ENCODE data around the gene PLXDC1. TPM values are rescaled to one million over a fixed set of nuclear protein-coding genes. Genes with fewer than 3 reads are reported as not detected.
A peak's percentile ranks its signal among the peaks of the same experiment; 100 is the strongest.

The PLXDC1 gene
- total RNA-seq, 1 experiment from 2014 or later = 2.0 TPM

DNA sequence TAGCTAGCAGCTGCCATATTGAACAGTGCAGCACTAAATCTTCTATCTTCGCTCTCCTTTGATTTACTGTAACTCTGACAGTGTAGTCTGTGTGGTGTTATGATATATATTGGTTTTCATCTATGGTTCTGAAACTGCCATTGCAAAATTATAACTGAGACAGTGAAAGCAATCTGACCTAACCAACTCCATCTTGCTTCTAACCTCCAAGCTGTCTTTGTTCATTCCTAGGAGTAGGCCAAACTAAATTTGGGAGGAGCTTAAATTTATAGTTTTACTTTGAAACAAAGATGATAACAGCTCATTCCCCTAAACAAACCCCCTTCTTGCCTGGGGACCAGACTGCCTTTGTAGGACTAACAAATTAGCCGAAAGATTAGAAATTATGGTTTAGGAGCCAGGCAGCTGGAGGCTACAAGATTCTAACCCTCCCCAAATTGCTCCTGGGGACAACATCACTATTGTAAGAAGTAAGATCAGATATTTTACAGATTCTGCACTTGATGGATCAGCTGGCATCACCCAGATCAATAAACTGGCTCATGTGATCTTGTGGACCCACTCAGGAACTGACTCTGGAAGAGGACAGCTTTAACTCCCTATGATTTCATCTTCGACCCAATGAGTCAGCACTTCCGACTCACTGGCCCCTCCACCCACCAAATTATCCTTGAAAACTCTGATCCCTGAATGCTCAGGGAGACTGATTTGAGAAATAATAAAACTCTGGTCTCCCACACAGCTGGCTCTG lies 137.2 kb downstream of the PLXDC1 start:
- H2AK5ac ChIP-seq (ENCODE audit: insufficient read length, low read length) = no peak overlapping the region
- no peak overlapping the region for H2BK20ac ChIP-seq (ENCODE audit: low read depth, low read length, poor library complexity, severe bottlenecking)
- no peak overlapping the region for H3K14ac ChIP-seq (ENCODE audit: insufficient read depth, low read length)
- no peaks in the 10 kb centered on the region for H3K36me3 Mint-ChIP-seq (ENCODE audit: insufficient read depth in 1 of 3, low read depth in 3 of 3)
- no peak overlapping the region for H4K8ac ChIP-seq (replicated peaks; ENCODE audit: insufficient read length, low read depth, low read length)
- no peak overlapping the region for H3K27ac ChIP-seq (ENCODE audit: insufficient read length, low read depth, low read length)
- no peak overlapping the region for H4K5ac ChIP-seq (ENCODE audit: insufficient read length, low read depth, low read length)
- no peaks in the 10 kb centered on the region for H3K9me3 ChIP-seq (ENCODE audit: control insufficient read depth, low read depth, low read length)
- no peak overlapping the region for H2BK15ac ChIP-seq (ENCODE audit: low read depth, low read length)
- DNase-seq = no peak
- H3K79me1 ChIP-seq (ENCODE audit: insufficient read depth, low read depth, low read length, poor library complexity, severe bottlenecking) = no peaks in the 10 kb centered on the region
- no peak overlapping the region for H2BK12ac ChIP-seq (ENCODE audit: insufficient read length, low read depth, low read length)
- no peak overlapping the region for H3K4me3 Mint-ChIP-seq
- H3K4me2 ChIP-seq (ENCODE audit: insufficient read depth, insufficient read length, low read length) = no peak overlapping the region
- no peaks in the 10 kb centered on the region for H4K20me1 ChIP-seq (ENCODE audit: control insufficient read depth, insufficient read depth, insufficient read length)
- H3K56ac ChIP-seq (ENCODE audit: insufficient read length, low read depth, low read length) = no peak overlapping the region
- no peaks in the 10 kb centered on the region; the same call in 1 of the 2 replicates for H3K4me1 ChIP-seq (ENCODE audit: insufficient read depth, low read length)
- H3K79me2 ChIP-seq (ENCODE audit: insufficient read depth, low read length) = no peaks in the 10 kb centered on the region
- no peak overlapping the region for H3K4ac ChIP-seq (ENCODE audit: low read depth, low read length)
- H3K27ac Mint-ChIP-seq = peak overlapping the region in 2 of 3 experiments; percentile 7 to 27; a peak in 3 of 7 replicates
- no peak overlapping the region for H2AFZ ChIP-seq (ENCODE audit: low read length)
- WGBS (ENCODE audit: extremely low coverage, insufficient read length, low lambda C conversion rate) = no CpG with 5 or more reads among the region's 4 CpGs
- no peak overlapping the region for H3K9ac ChIP-seq (ENCODE audit: extremely low read depth, insufficient read length, low read length)
- no peak overlapping the region for H3K18ac ChIP-seq (ENCODE audit: insufficient read length, low read depth, low read length)
- H2BK120ac ChIP-seq (ENCODE audit: low read depth, low read length, poor library complexity, severe bottlenecking) = no peak overlapping the region
- no peaks in the 10 kb centered on the region for H3K9me3 Mint-ChIP-seq
- H3K27me3 ChIP-seq (ENCODE audit: insufficient read depth, low read length) = no peaks in the 10 kb centered on the region
- no peak overlapping the region for H4K91ac ChIP-seq (ENCODE audit: insufficient read length, low read depth, low read length)
- no peak overlapping the region for H3T11ph ChIP-seq (ENCODE audit: low read length)
- no peaks in the 10 kb centered on the region for H3K23me2 ChIP-seq (ENCODE audit: insufficient read length, low read depth, low read length, poor library complexity, severe bottlenecking)
- H2BK5ac ChIP-seq (ENCODE audit: insufficient read length, low read length) = no peak overlapping the region
- H3K23ac ChIP-seq (ENCODE audit: insufficient read length, low read depth, low read length) = no peak overlapping the region
- TF ChIP-seq, protein P1, sequence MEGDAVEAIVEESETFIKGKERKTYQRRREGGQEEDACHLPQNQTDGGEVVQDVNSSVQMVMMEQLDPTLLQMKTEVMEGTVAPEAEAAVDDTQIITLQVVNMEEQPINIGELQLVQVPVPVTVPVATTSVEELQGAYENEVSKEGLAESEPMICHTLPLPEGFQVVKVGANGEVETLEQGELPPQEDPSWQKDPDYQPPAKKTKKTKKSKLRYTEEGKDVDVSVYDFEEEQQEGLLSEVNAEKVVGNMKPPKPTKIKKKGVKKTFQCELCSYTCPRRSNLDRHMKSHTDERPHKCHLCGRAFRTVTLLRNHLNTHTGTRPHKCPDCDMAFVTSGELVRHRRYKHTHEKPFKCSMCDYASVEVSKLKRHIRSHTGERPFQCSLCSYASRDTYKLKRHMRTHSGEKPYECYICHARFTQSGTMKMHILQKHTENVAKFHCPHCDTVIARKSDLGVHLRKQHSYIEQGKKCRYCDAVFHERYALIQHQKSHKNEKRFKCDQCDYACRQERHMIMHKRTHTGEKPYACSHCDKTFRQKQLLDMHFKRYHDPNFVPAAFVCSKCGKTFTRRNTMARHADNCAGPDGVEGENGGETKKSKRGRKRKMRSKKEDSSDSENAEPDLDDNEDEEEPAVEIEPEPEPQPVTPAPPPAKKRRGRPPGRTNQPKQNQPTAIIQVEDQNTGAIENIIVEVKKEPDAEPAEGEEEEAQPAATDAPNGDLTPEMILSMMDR (conservative IDR thresholded peaks at IDR 0.05) = no peak
- no peaks in the 10 kb centered on the region; the same call in 1 of the 2 replicates for H3K27me3 Mint-ChIP-seq (ENCODE audit: low read depth)
- peaks cover 32 to 42% of the 10 kb centered on the region in 2 experiments for H3K4me1 Mint-ChIP-seq

Other genes starting within 250 kb of the PLXDC1 start
- not detected in 2 replicates for gene FBXO47, start 184.2 kb downstream of the PLXDC1 start, total RNA-seq (2021)
- not detected in 2 replicates for gene ARL5C, start 14.5 kb upstream of the PLXDC1 start, total RNA-seq (2021)
- 17.5 and 20.0 TPM in 2 replicates for gene CACNB1, start 46.0 kb upstream of the PLXDC1 start, total RNA-seq (2021)
- gene RPL19, start 48.6 kb upstream of the PLXDC1 start, total RNA-seq (2021) = 2,038 and 2,051 TPM in 2 replicates
- 1.5 and 2.5 TPM in 2 replicates for gene STAC2, start 74.3 kb upstream of the PLXDC1 start, total RNA-seq (2021)
- gene FBXL20, start 250.0 kb upstream of the PLXDC1 start, total RNA-seq (2021) = 18.2 and 18.4 TPM in 2 replicates